ENCODE results near the gene DSCAM. TPM values are rescaled to one million over a fixed set of nuclear protein-coding genes. Genes with fewer than 3 reads are reported as not detected.
"Not testable (repeated sequence)": the region's sequence is repeated elsewhere in the genome, so short reads cannot be mapped to it uniquely, and the experiment has no call there.

Gene DSCAM
- total RNA-seq, 4 donors from 2014 or later = under 0.01 to 0.44 TPM; not detected in 2

GRCh38 chr21:40331172-40331571, 515.8 kb downstream of the DSCAM start:
- H3K27me3 ChIP-seq = no peaks in the 10 kb centered on the region
- H3K36me3 ChIP-seq = no peaks in the 10 kb centered on the region
- H3K27ac ChIP-seq = no peak overlapping the region
- H3K4me1 ChIP-seq = no peaks in the 10 kb centered on the region
- peaks cover 0 to 3% (median 0%) of the 10 kb centered on the region in 4 donors for H3K9me3 ChIP-seq
- DNase-seq (ENCODE audit: low spot score in 2 of 2) = no peak
- TF ChIP-seq EP300 (IDR thresholded peaks at IDR 0.05) (no peak), POLR2A (IDR thresholded peaks at IDR 0.05) (no peak)
- TF ChIP-seq, protein P1, sequence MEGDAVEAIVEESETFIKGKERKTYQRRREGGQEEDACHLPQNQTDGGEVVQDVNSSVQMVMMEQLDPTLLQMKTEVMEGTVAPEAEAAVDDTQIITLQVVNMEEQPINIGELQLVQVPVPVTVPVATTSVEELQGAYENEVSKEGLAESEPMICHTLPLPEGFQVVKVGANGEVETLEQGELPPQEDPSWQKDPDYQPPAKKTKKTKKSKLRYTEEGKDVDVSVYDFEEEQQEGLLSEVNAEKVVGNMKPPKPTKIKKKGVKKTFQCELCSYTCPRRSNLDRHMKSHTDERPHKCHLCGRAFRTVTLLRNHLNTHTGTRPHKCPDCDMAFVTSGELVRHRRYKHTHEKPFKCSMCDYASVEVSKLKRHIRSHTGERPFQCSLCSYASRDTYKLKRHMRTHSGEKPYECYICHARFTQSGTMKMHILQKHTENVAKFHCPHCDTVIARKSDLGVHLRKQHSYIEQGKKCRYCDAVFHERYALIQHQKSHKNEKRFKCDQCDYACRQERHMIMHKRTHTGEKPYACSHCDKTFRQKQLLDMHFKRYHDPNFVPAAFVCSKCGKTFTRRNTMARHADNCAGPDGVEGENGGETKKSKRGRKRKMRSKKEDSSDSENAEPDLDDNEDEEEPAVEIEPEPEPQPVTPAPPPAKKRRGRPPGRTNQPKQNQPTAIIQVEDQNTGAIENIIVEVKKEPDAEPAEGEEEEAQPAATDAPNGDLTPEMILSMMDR (IDR thresholded peaks at IDR 0.05) = no peak
- WGBS, 2 donors = 54 to 74% methylated on average over 9 of the region's 9 CpGs
- no peak overlapping the region for H3K4me3 ChIP-seq

GRCh38 chr21:40324389-40324788, 522.6 kb downstream of the DSCAM start:
- Histone ChIP-seq H3K36me3 (no peaks in the 10 kb centered on the region), H3K4me1 (no peaks in the 10 kb centered on the region), H3K27ac (no peak overlapping the region), H3K27me3 (no peaks in the 10 kb centered on the region), H3K9me3 (peaks cover 0 to 3% (median 0%) of the 10 kb centered on the region in 4 donors), H3K4me3 (no peak overlapping the region)
- WGBS, 2 donors = 48 to 52% methylated on average over 1 of the region's 1 CpG
- no peak for TF ChIP-seq POLR2A (IDR thresholded peaks at IDR 0.05)
- no peak for TF ChIP-seq EP300 (IDR thresholded peaks at IDR 0.05)
- TF ChIP-seq, protein P1 (IDR thresholded peaks at IDR 0.05) = no peak
- no peak for DNase-seq (ENCODE audit: low spot score in 2 of 2)

DNA sequence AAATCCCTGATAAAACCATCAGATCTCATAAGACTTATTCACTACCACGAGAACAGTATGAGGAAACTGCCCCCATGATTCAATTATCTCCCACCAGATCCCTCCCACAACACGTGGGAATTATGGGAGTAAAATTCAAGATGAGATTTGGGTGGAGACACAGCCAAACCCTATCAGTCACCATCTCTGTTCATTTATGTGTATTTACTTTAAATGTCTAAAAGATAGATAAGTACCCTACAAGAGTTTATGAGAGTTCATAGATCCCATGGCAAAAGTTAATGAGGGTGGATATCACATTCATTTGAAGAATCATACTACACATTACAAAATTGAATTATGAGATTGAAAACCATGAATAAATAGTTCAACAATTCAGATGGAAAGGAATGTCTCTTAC, 526.2 kb downstream of the DSCAM start:
- not testable (repeated sequence) for H3K36me3 ChIP-seq; H3K27ac ChIP-seq; H3K4me1 ChIP-seq; H3K4me3 ChIP-seq; H3K9me3 ChIP-seq; DNase-seq (ENCODE audit: low spot score in 2 of 2); H3K27me3 ChIP-seq
- WGBS, 2 donors = 61 to 65% methylated on average over 2 of the region's 2 CpGs

DNA sequence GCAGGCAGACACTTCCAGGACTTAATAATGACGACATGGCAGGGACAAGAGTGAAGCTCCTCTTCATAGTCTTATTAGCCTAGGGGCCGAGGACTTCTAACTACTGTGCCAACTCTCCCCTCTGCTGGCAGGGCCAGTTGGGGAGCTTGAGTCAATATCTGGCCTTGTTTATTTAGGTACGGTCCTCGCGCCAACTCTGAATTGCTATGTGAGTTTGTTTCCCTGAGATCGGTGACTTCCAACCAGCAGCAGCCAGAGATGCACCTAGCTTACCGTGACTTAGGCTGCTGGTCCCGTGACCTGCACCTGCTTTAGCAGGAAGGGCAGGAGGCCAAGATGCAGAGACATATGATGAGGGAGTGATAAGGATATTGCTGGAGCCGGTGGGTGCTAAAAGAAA, 528.6 kb downstream of the DSCAM start:
- no peak overlapping the region for H3K4me3 ChIP-seq

GRCh38 chr21:40316104-40316503, 530.9 kb downstream of the DSCAM start:
- Histone ChIP-seq H3K4me3 (no peak overlapping the region), H3K4me1 (no peaks in the 10 kb centered on the region), H3K27me3 (no peaks in the 10 kb centered on the region), H3K27ac (no peak overlapping the region), H3K9me3 (no peaks in the 10 kb centered on the region), H3K36me3 (no peaks in the 10 kb centered on the region)
- WGBS, 2 donors = 75 to 88% methylated on average over 3 of the region's 3 CpGs
- TF ChIP-seq, protein P1 (IDR thresholded peaks at IDR 0.05) = no peak
- no peak for TF ChIP-seq EP300 (IDR thresholded peaks at IDR 0.05)
- no peak for TF ChIP-seq POLR2A (IDR thresholded peaks at IDR 0.05)
- DNase-seq (ENCODE audit: low spot score in 2 of 2) = no peak

More for the DNA sequence above, 528.6 kb downstream of the DSCAM start:
- DNase-seq (ENCODE audit: low spot score in 2 of 2) = no peak
- no peaks in the 10 kb centered on the region for H3K4me1 ChIP-seq
- TF ChIP-seq EP300 (IDR thresholded peaks at IDR 0.05) = no peak
- TF ChIP-seq, protein P1 (IDR thresholded peaks at IDR 0.05) = no peak
- TF ChIP-seq POLR2A (IDR thresholded peaks at IDR 0.05) = no peak
- WGBS, 2 donors = 85 to 96% methylated on average over 9 of the region's 9 CpGs
- H3K27me3 ChIP-seq = no peaks in the 10 kb centered on the region
- H3K36me3 ChIP-seq = no peaks in the 10 kb centered on the region
- H3K27ac ChIP-seq = no peak overlapping the region
- H3K9me3 ChIP-seq = no peaks in the 10 kb centered on the region

GRCh38 chr21:40315626-40316025, 531.3 kb downstream of the DSCAM start:
- Histone ChIP-seq H3K9me3 (no peaks in the 10 kb centered on the region), H3K4me1 (no peaks in the 10 kb centered on the region), H3K4me3 (no peak overlapping the region), H3K27ac (no peak overlapping the region), H3K27me3 (no peaks in the 10 kb centered on the region), H3K36me3 (no peaks in the 10 kb centered on the region)
- no peak for TF ChIP-seq POLR2A (IDR thresholded peaks at IDR 0.05)
- no peak for TF ChIP-seq EP300 (IDR thresholded peaks at IDR 0.05)
- TF ChIP-seq, protein P1 (IDR thresholded peaks at IDR 0.05) = no peak
- DNase-seq (ENCODE audit: low spot score in 2 of 2) = no peak
- WGBS, 2 donors = 64 to 70% methylated on average over 1 of the region's 1 CpG
